Hepatocyte (in vitro differentiated cells): ENCODE measurements around the gene SAMD4A. TPM values are rescaled to one million over a fixed set of nuclear protein-coding genes. Genes with fewer than 3 reads are reported as not detected.

ENCODE experiments used
- DNase-seq: peaks from one replicate; pipeline ENCODE4 v3.0.0-alpha.2; 2016; ENCODE audit warnings: low spot score
- H2AFZ ChIP-seq: fragments of 200-600 bp; sonication (generic); 2 replicates; pipeline ENCODE4 v1.6.0; 2016; ENCODE audit warnings: antibody characterized with exemption, mild to moderate bottlenecking
- H3K27ac ChIP-seq: fragments of 200-600 bp; sonication (generic); 2 replicates; pipeline ENCODE4 v1.5.1; 2016; ENCODE audit warnings: mild to moderate bottlenecking
- H3K27me3 ChIP-seq: fragments of 200-600 bp; sonication (generic); 2 replicates; pipeline ENCODE4 v1.6.1; 2016
- H3K36me3 ChIP-seq: fragments of 200-600 bp; sonication (generic); replicated peaks from 2 replicates; pipeline ENCODE4 v1.5.1; 2016; ENCODE audit warnings: low read depth; ENCODE audit not compliant: insufficient read depth
- H3K4me1 ChIP-seq: fragments of 200-600 bp; sonication (generic); 2 replicates; pipeline ENCODE4 v1.5.1; 2016; ENCODE audit warnings: mild to moderate bottlenecking, moderate library complexity; ENCODE audit not compliant: insufficient read depth
- H3K4me2 ChIP-seq: fragments of 200-600 bp; sonication (generic); 2 replicates; pipeline ENCODE4 v1.6.0; 2016
- H3K4me3 ChIP-seq: fragments of 200-600 bp; sonication (generic); 2 replicates; pipeline ENCODE4 v1.5.1; 2016; ENCODE audit warnings: mild to moderate bottlenecking
- H3K79me2 ChIP-seq: fragments of 200-600 bp; sonication (generic); 2 replicates; pipeline ENCODE4 v1.6.0; 2017; ENCODE audit warnings: mild to moderate bottlenecking
- H3K9me2 ChIP-seq: fragments of 200-600 bp; sonication (generic); replicated peaks from 2 replicates; pipeline ENCODE4 v1.6.0; 2017; ENCODE audit warnings: mild to moderate bottlenecking; ENCODE audit not compliant: insufficient read depth
- H3K9me3 ChIP-seq: fragments of 200-600 bp; sonication (generic); 2 replicates; pipeline ENCODE4 v1.5.1; 2016; ENCODE audit warnings: low read depth, mild to moderate bottlenecking
- H4K20me1 ChIP-seq: fragments of 200-600 bp; sonication (generic); 2 replicates; pipeline ENCODE4 v1.6.0; 2016; ENCODE audit warnings: mild to moderate bottlenecking; ENCODE audit not compliant: insufficient read depth, poor library complexity, severe bottlenecking
- CTCF ChIP-seq: fragments of 200-600 bp; sonication (generic); IDR thresholded peaks from 2 replicates; pipeline ENCODE4 v1.5.1; 2016; ENCODE audit warnings: antibody characterized with exemption, mild to moderate bottlenecking; ENCODE audit not compliant: poor library complexity
- EZH2 ChIP-seq: fragments of 200-600 bp; sonication (generic); IDR thresholded peaks from 2 replicates; pipeline ENCODE4 v1.6.1; 2016; ENCODE audit warnings: antibody characterized with exemption, mild to moderate bottlenecking, borderline replicate concordance
- EZH2phosphoT487 ChIP-seq: fragments of 200-600 bp; sonication (generic); IDR thresholded peaks from one replicate; pipeline ENCODE4 v1.6.1; 2018; ENCODE audit warnings: antibody characterized with exemption, mild to moderate bottlenecking, low read depth, moderate library complexity; ENCODE audit not compliant: unreplicated experiment, severe bottlenecking
- WGBS: methylation state at CpG from one replicate; pipeline ENCODE4 v1.1.6; 2016; ENCODE audit warnings: low lambda C conversion rate; ENCODE audit errors: missing lambda C conversion rate; 5-methylcytosine and 5-hydroxymethylcytosine counted together
- polyA plus RNA-seq: library from polyadenylated mRNA; unstranded; fragments of >200 nt; fragmentation: Nextera tagmentation; extraction: Ambion mirVana; gene quantifications from 2 replicates; pipeline ENCODE4 v1.2.1, GENCODE V29; 2016
- total RNA-seq: library from RNA; depleted of rRNA; stranded (reverse); fragments of >200 nt; gene quantifications from 2 replicates; pipeline ENCODE4 v1.2.3, GENCODE V29; 2014

The SAMD4A gene
- total and polyA plus RNA-seq, 2 experiments from 2014 or later, result 10.5 to 15.7 TPM

GRCh38 chr14:54776361-54777001 lies 209.6 kb downstream of the SAMD4A start:
- no peaks in the 10 kb centered on the region for H3K79me2 ChIP-seq
- H3K4me2 ChIP-seq, result no peak overlapping the region
- H3K27ac ChIP-seq, result no peak overlapping the region
- H4K20me1 ChIP-seq, result no peaks in the 10 kb centered on the region
- peaks cover 11% of the 10 kb centered on the region for H3K4me1 ChIP-seq
- H3K9me2 ChIP-seq, result no peaks in the 10 kb centered on the region
- H3K4me3 ChIP-seq, result no peak overlapping the region
- DNase-seq, result no peak
- no peaks in the 10 kb centered on the region for H3K9me3 ChIP-seq
- 81% methylated on average over 12 of the region's 12 CpGs for WGBS
- H3K27me3 ChIP-seq, result no peaks in the 10 kb centered on the region
- TF ChIP-seq EZH2 (no peak), CTCF (no peak), EZH2phosphoT487 (no peak)
- H3K36me3 ChIP-seq, result no peaks in the 10 kb centered on the region
- H2AFZ ChIP-seq, result no peak overlapping the region

GRCh38 chr14:54777395-54777794 lies 210.5 kb downstream of the SAMD4A start:
- H3K9me3 ChIP-seq, result no peaks in the 10 kb centered on the region
- no peak for TF ChIP-seq EZH2phosphoT487
- TF ChIP-seq EZH2, result no peak
- no peak for TF ChIP-seq CTCF
- H4K20me1 ChIP-seq, result no peaks in the 10 kb centered on the region
- no peak overlapping the region for H2AFZ ChIP-seq
- WGBS, result 85% methylated on average over 8 of the region's 8 CpGs
- no peak for DNase-seq
- H3K4me3 ChIP-seq, result no peak overlapping the region
- no peak overlapping the region for H3K27ac ChIP-seq
- H3K4me1 ChIP-seq, result peaks cover 10% of the 10 kb centered on the region
- no peaks in the 10 kb centered on the region for H3K9me2 ChIP-seq
- no peaks in the 10 kb centered on the region for H3K79me2 ChIP-seq
- H3K27me3 ChIP-seq, result no peaks in the 10 kb centered on the region
- H3K36me3 ChIP-seq, result no peaks in the 10 kb centered on the region
- no peak overlapping the region for H3K4me2 ChIP-seq

- H3K36me3 ChIP-seq, result no peaks in the 10 kb centered on the region
- H3K79me2 ChIP-seq, result no peaks in the 10 kb centered on the region
- peaks cover under 1% of the 10 kb centered on the region for H3K4me1 ChIP-seq
- H3K27me3 ChIP-seq, result no peaks in the 10 kb centered on the region
- DNase-seq, result no peak
- H3K9me3 ChIP-seq, result no peaks in the 10 kb centered on the region
- 95% methylated on average over 9 of the region's 9 CpGs for WGBS
- no peaks in the 10 kb centered on the region for H4K20me1 ChIP-seq
- H3K4me2 ChIP-seq, result no peak overlapping the region
- H2AFZ ChIP-seq, result no peak overlapping the region
- no peak overlapping the region for H3K4me3 ChIP-seq
- H3K9me2 ChIP-seq, result no peaks in the 10 kb centered on the region
- no peak overlapping the region for H3K27ac ChIP-seq
- TF ChIP-seq CTCF (no peak), EZH2 (no peak), EZH2phosphoT487 (no peak)
These were observed 211.9 kb downstream of the SAMD4A start for GRCh38 chr14:54778618-54779345.
